A673 (cell line): ENCODE data around the gene CCDC122. TPM values are rescaled to one million over a fixed set of nuclear protein-coding genes. Genes with fewer than 3 reads are reported as not detected.

Experiments used
- BruUV-seq: library from RNA; stranded (reverse); fragments of 400-500 nt; replicated peaks from 2 replicates; lab custom pipeline; 2021; lab: Mats Ljungman, UMichigan
- CTCF ChIA-PET: fragments of 300-600 bp; sonication (Branson Sonifier 250); formaldehyde crosslinking; loops from one replicate; lab custom pipeline; 2022; ENCODE audit warnings: antibody characterized with exemption; lab: Charles Lee
- POLR2A ChIA-PET: fragments of 300-600 bp; sonication (Branson Sonifier 250); formaldehyde crosslinking; loops from one replicate; lab custom pipeline; 2022; ENCODE audit warnings: antibody characterized with exemption; ENCODE audit not compliant: low non-redundant PET; lab: Charles Lee
- DNase-seq: peaks from one replicate; pipeline ENCODE4 v3.0.0-alpha.2; 2015; ENCODE audit warnings: low spot score
- H3K27ac ChIP-seq: fragments of 200-600 bp; sonication (generic); 2 replicates; pipeline ENCODE4 v1.5.1; 2016; ENCODE audit warnings: mixed run types, low read depth, mild to moderate bottlenecking, mixed read lengths, antibody characterized with exemption, low read length; ENCODE audit not compliant: poor library complexity, severe bottlenecking
- H3K27me3 ChIP-seq: fragments of 200-600 bp; sonication (generic); replicated peaks from 2 replicates; pipeline ENCODE4 v1.6.1; 2017; ENCODE audit warnings: mixed run types, low read depth, mild to moderate bottlenecking, mixed read lengths, antibody characterized with exemption, low read length; ENCODE audit not compliant: insufficient read depth, poor library complexity
- H3K36me3 ChIP-seq: fragments of 200-600 bp; sonication (generic); 2 replicates; pipeline ENCODE4 v1.6.1; 2016; ENCODE audit warnings: mixed run types, mild to moderate bottlenecking, mixed read lengths, antibody characterized with exemption, low read length; ENCODE audit not compliant: insufficient read depth, poor library complexity, severe bottlenecking
- H3K4me1 ChIP-seq: fragments of 200-600 bp; sonication (generic); 2 replicates; pipeline ENCODE4 v1.6.1; 2017; ENCODE audit warnings: mixed run types, mild to moderate bottlenecking, mixed read lengths, antibody characterized with exemption, low read length; ENCODE audit not compliant: insufficient read depth, poor library complexity, severe bottlenecking
- H3K4me3 ChIP-seq: fragments of 200-600 bp; sonication (generic); 2 replicates; pipeline ENCODE4 v1.5.1; 2016; ENCODE audit warnings: low read depth, mixed run types, mild to moderate bottlenecking, mixed read lengths, low read length; ENCODE audit not compliant: poor library complexity, severe bottlenecking
- H3K9me3 ChIP-seq: fragments of 200-600 bp; sonication (generic); 2 replicates; pipeline ENCODE4 v1.6.1; 2016; ENCODE audit warnings: mixed run types, low read depth, mild to moderate bottlenecking, mixed read lengths, antibody characterized with exemption, low read length; ENCODE audit not compliant: poor library complexity, severe bottlenecking
- EZH2 ChIP-seq: fragments of 200-600 bp; sonication (generic); IDR thresholded peaks from 2 replicates; pipeline ENCODE4 v1.6.1; 2017; ENCODE audit warnings: borderline replicate concordance, low read depth, mild to moderate bottlenecking, mixed read lengths, antibody characterized with exemption, low read length; ENCODE audit not compliant: poor library complexity, severe bottlenecking
- intact Hi-C: fragments of 100-400 bp; cut with micrococcal nuclease; formaldehyde crosslinking; loops from one replicate; pipeline ENCODE4 v1.10.0; 2022; ENCODE audit not compliant: unreplicated experiment
- total RNA-seq: library from RNA; stranded (reverse); gene quantifications from 2 replicates; pipeline ENCODE4 v1.2.3, GENCODE V29; 2021
- TF ChIP-seq, protein P1 (sequence below): fragments of 300-800, 200-600 bp; sonication (generic); conservative IDR thresholded peaks from 2 replicates; pipeline ENCODE4 v1.5.1; 2017; ENCODE audit warnings: low read depth, mild to moderate bottlenecking, antibody characterized with exemption, low read length, moderate library complexity, mixed read lengths

CCDC122 gene
- total RNA-seq, 1 experiment from 2014 or later, result 2.6 TPM

- BruUV-seq, result no TSS peak
- peaks cover 4% of the 10 kb centered on the region for H3K4me1 ChIP-seq
- TF ChIP-seq, protein P1, sequence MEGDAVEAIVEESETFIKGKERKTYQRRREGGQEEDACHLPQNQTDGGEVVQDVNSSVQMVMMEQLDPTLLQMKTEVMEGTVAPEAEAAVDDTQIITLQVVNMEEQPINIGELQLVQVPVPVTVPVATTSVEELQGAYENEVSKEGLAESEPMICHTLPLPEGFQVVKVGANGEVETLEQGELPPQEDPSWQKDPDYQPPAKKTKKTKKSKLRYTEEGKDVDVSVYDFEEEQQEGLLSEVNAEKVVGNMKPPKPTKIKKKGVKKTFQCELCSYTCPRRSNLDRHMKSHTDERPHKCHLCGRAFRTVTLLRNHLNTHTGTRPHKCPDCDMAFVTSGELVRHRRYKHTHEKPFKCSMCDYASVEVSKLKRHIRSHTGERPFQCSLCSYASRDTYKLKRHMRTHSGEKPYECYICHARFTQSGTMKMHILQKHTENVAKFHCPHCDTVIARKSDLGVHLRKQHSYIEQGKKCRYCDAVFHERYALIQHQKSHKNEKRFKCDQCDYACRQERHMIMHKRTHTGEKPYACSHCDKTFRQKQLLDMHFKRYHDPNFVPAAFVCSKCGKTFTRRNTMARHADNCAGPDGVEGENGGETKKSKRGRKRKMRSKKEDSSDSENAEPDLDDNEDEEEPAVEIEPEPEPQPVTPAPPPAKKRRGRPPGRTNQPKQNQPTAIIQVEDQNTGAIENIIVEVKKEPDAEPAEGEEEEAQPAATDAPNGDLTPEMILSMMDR, result no peak
- no peak for TF ChIP-seq EZH2
- H3K9me3 ChIP-seq, result no peaks in the 10 kb centered on the region
- CTCF ChIA-PET, result interaction anchor here (1.0 kb wide), 1 partner anchor 485 kb away, joined by 3 read pairs; no protein-coding TSS in a partner anchor
- no peak for DNase-seq
- peak overlapping the region; percentile 68 for H3K4me3 ChIP-seq
- H3K27ac ChIP-seq, result no peak overlapping the region
- no peaks in the 10 kb centered on the region for H3K27me3 ChIP-seq
- intact Hi-C loops, result loop anchor here (5.0 kb wide), 1 partner anchor 484 kb away; no protein-coding TSS in a partner anchor
- no peaks in the 10 kb centered on the region for H3K36me3 ChIP-seq
- POLR2A ChIA-PET, result no interaction called here
Observed at GRCh38 chr13:43786472-43786765, 93.1 kb downstream of the CCDC122 start.

Other genes with a start within 250 kb of the CCDC122 start
- 4.4 and 4.5 TPM in 2 replicates for gene ENOX1, start 92.8 kb downstream of the CCDC122 start, total RNA-seq
- gene LACC1, start 164 bp upstream of the CCDC122 start, total RNA-seq, result 0.47 and 0.59 TPM in 2 replicates